Heart left ventricle (tissue), 13 donors: ENCODE measurements around the gene THRAP3.

Experiments used
- POLR2A ChIP-seq, 2 donors: fragments of 450-650 bp; IDR thresholded peaks; one replicate each; pipeline ENCODE4 v1.6.1; 2017; ENCODE audit warnings: antibody characterized with exemption in 2 of 2, mild to moderate bottlenecking in 2 of 2, moderate library complexity in 2 of 2
- TF ChIP-seq, protein P1 (sequence below), 12 donors: fragments of 200-600 bp; sonication (generic) in 4 of 12; IDR thresholded peaks; one replicate each; pipeline versions ENCODE4 v1.5.0 to v1.8.0; 2018 to 2022; ENCODE audit warnings: antibody characterized with exemption in 12 of 12, mild to moderate bottlenecking in 5 of 12
- donor health status: ischemic (EF 13 %, LVEDD 7.1; RV severe dilation, severe dysfunction).
- donor health status: DM: no; HTN: yes; CAD: no.
- donor health status: DM: no; HTN: no; CAD: no.
- donor health status: ischemic (EF 25% LVEDD 6.9; RV normal size, moderate dysfunction).
- donor health status: ischemic (EF 25% LVEDD 5.7; RV mildly dilated, moderate dysfunction).
- donor health status: ischemic (EF 35%, LVEDD 5.7; RV mildly dilated, moderate dysfunction).
- donor health status: nonischemic (EF 11% LVEDD 7.7; RV severe dilation, severe dysfunction).
- donor health status: DM: yes; HTN: yes; CAD: no.
- donor health status: PGD.
- donor health status: ischemic (EF 29% LVEDD 5.4; RV normal size, mild dysfunction).
- donor health status: nonischemic (EF 23%, LVEDD 6.1; RV moderate dilation, normal function).

DNA sequence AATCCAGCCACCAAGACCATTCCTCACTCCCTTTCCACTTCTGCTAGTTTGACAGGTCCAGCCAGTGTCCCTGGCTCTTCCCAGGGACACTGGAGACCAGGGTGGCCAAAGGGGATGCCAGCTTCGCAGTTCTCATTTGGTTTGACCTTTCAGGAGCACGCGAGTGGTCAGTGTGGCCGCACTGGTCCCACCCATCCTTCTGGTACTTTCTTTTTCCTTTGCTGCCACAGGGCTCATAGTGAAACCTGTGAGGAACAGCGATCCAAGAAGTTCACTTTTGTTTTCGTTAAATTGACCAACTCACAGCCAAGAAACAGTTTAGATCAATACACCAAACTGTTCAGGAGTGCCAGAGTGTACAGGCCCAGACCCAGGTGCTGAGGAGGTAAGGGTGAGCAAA lies 113.6 kb downstream of the THRAP3 start:
- TF ChIP-seq, protein P1, sequence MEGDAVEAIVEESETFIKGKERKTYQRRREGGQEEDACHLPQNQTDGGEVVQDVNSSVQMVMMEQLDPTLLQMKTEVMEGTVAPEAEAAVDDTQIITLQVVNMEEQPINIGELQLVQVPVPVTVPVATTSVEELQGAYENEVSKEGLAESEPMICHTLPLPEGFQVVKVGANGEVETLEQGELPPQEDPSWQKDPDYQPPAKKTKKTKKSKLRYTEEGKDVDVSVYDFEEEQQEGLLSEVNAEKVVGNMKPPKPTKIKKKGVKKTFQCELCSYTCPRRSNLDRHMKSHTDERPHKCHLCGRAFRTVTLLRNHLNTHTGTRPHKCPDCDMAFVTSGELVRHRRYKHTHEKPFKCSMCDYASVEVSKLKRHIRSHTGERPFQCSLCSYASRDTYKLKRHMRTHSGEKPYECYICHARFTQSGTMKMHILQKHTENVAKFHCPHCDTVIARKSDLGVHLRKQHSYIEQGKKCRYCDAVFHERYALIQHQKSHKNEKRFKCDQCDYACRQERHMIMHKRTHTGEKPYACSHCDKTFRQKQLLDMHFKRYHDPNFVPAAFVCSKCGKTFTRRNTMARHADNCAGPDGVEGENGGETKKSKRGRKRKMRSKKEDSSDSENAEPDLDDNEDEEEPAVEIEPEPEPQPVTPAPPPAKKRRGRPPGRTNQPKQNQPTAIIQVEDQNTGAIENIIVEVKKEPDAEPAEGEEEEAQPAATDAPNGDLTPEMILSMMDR (IDR thresholded peaks at IDR 0.05): no peak
- no peak for TF ChIP-seq POLR2A (IDR thresholded peaks at IDR 0.05)
